Activated CD4-positive, alpha-beta T cell treated with anti-CD3 and anti-CD28 coated beads for 1 hour (primary cell): Measurements from ENCODE around the gene OR11H7.
"Not testable (repeated sequence)": the region's sequence is repeated elsewhere in the genome, so short reads cannot be mapped to it uniquely, and the experiment has no call there.

Experiments used
- DNase-seq: peaks from one replicate; pipeline ENCODE4 v3.0.0-alpha.2; 2020

Gene OR11H7

GRCh38 chr14:20280265-20280664 lies 51.5 kb downstream of the OR11H7 start:
- DNase-seq, result not testable (repeated sequence)
